GM12878 (cell line): ENCODE data around the gene AGAP1. TPM values are rescaled to one million over a fixed set of nuclear protein-coding genes. Genes with fewer than 3 reads are reported as not detected.

Source experiments
- ATAC-seq: fragments of 200-7000 bp; cut with Tn5 transposase; 3 replicates; pipeline ENCODE4 v1.9.1; 2020; ENCODE audit warnings: mild to moderate bottlenecking, moderate library complexity
- BruUV-seq: library from RNA; stranded (reverse); fragments of 400-500 nt; replicated peaks from 2 replicates; lab custom pipeline; 2021; lab: Mats Ljungman, UMichigan
- CTCF ChIA-PET: fragments of 300-600 bp; sonication (Branson Sonifier 250); formaldehyde crosslinking; extraction: SDS; loops from one replicate; lab custom pipeline; 2021; ENCODE audit warnings: inconsistent platforms; lab: Yijun Ruan, JAX
- POLR2A ChIA-PET: fragments of 350-600 bp; formaldehyde crosslinking; extraction: SDS; loops from one replicate; lab custom pipeline; 2021; ENCODE audit warnings: inconsistent platforms; lab: Charles Lee
- RAD21 ChIA-PET: fragments of 300-600 bp; sonication (Branson Sonifier 250); formaldehyde crosslinking; loops from one replicate; lab custom pipeline; 2023; ENCODE audit warnings: antibody characterized with exemption; ENCODE audit not compliant: unreplicated experiment; lab: Charles Lee
- SMC1A ChIA-PET: fragments of 300-600 bp; sonication (Branson Sonifier 250); formaldehyde crosslinking; loops from one replicate; lab custom pipeline; 2023; ENCODE audit not compliant: unreplicated experiment, uncharacterized antibody; lab: Charles Lee
- DNase-seq: peaks from one replicate; pipeline ENCODE4 v3.0.0-alpha.2; 2011; ENCODE audit warnings: low read depth, low spot score
- FAIRE-seq: peaks from 3 replicates; lab custom pipeline; 2011; peaks lifted over from hg19 to GRCh38; lab: Jason Lieb, UNC
- H2AFZ ChIP-seq: 2 replicates; pipeline ENCODE4 v1.6.0; 2011; ENCODE audit warnings: low read depth, low read length, control low read depth; ENCODE audit not compliant: control insufficient read depth
- H3K27ac ChIP-seq: 2 replicates; pipeline ENCODE4 v1.5.1; 2011; ENCODE audit warnings: control low read depth; ENCODE audit not compliant: control insufficient read depth, insufficient read depth
- H3K27me3 ChIP-seq, 2 experiments: replicated peaks in 1 of 2; 2 replicates each; pipeline versions ENCODE4 v1.6.0 to v1.6.1; 2011; ENCODE audit warnings: low read length in 1 of 2; ENCODE audit not compliant: control insufficient read depth in 2 of 2, insufficient read depth in 2 of 2
- H3K36me3 ChIP-seq, 2 experiments: 2 replicates each; pipeline ENCODE4 v1.5.1; 2011; ENCODE audit warnings: low read length in 1 of 2; ENCODE audit not compliant: control insufficient read depth in 2 of 2, insufficient read depth in 2 of 2
- H3K4me1 ChIP-seq: 2 replicates; pipeline ENCODE4 v1.6.1; 2011; ENCODE audit warnings: mild to moderate bottlenecking, low read length, moderate library complexity, mixed read lengths; ENCODE audit not compliant: control insufficient read depth, insufficient read depth
- H3K4me2 ChIP-seq: 2 replicates; pipeline ENCODE4 v1.6.0; 2011; ENCODE audit warnings: control low read depth; ENCODE audit not compliant: control insufficient read depth, insufficient read depth
- H3K4me3 ChIP-seq: fragments of 200-600 bp; sonication (generic); 2 replicates; pipeline ENCODE4 v1.5.1; 2016
- H3K79me2 ChIP-seq: 2 replicates; pipeline ENCODE4 v1.6.0; 2011; ENCODE audit warnings: low read length; ENCODE audit not compliant: control insufficient read depth, insufficient read depth
- H3K9ac ChIP-seq: 2 replicates; pipeline ENCODE4 v1.8.0; 2011; ENCODE audit warnings: low read length, control low read depth, mixed read lengths; ENCODE audit not compliant: control insufficient read depth, insufficient read depth
- H3K9me3 ChIP-seq: replicated peaks from 3 replicates; pipeline ENCODE4 v1.5.1; 2011; ENCODE audit warnings: mild to moderate bottlenecking, low read length; ENCODE audit not compliant: control insufficient read depth, insufficient read depth
- H4K20me1 ChIP-seq: 2 replicates; pipeline ENCODE4 v1.6.0; 2011; ENCODE audit not compliant: control insufficient read depth, insufficient read depth
- ATF3 ChIP-seq: IDR thresholded peaks from 2 replicates; pipeline ENCODE4 v1.6.1; 2011; ENCODE audit warnings: low read depth, mild to moderate bottlenecking, low read length, moderate library complexity, borderline replicate concordance; ENCODE audit errors: extremely low read depth
- ZBTB11 ChIP-seq: fragments of 450-650 bp; formaldehyde crosslinking; IDR thresholded peaks from 2 replicates; pipeline ENCODE4 v1.5.0; 2022; ENCODE audit warnings: mild to moderate bottlenecking, missing genetic modification characterization
- whole genome bisulfite sequencing: methylation state at CpG from one replicate; pipeline ENCODE4 v1.1.6; 2016; ENCODE audit warnings: low lambda C conversion rate; ENCODE audit not compliant: insufficient replicate concordance, insufficient coverage; ENCODE audit errors: missing lambda C conversion rate; 5-methylcytosine and 5-hydroxymethylcytosine counted together
- in situ Hi-C: fragments of 300-500 bp; cut with MboI; formaldehyde crosslinking; loops from 9 replicates; pipeline ENCODE4 v1.14.3; 2018; ENCODE audit warnings: mixed read lengths
- intact Hi-C: fragments of 100-400 bp; cut with micrococcal nuclease; formaldehyde crosslinking; loops from one replicate; pipeline ENCODE4 v1.14.2; 2022; ENCODE audit not compliant: unreplicated experiment
- polyA plus RNA-seq, 11 experiments: library from polyadenylated mRNA; depleted of rRNA in 4 of 11; unstranded in 6 of 11; stranded (reverse) in 5 of 11; fragments of >200 nt; fragmentation: Nextera tagmentation in 4 of 11; fragmentation: Illumina TruSeq in 1 of 11; extraction: Ambion mirVana in 4 of 11; extraction: Trizol in 1 of 11; gene quantifications; 1 replicate in 1 of 11; 2 replicates in 10 of 11; pipeline versions ENCODE4 v1.2.1 to v1.2.3, GENCODE V29; 2011 to 2016; ENCODE audit warnings: inconsistent platforms in 2 of 11, missing spikeins in 2 of 11, low read depth in 1 of 11
- total RNA-seq, 4 experiments: library from RNA; depleted of rRNA in 3 of 4; stranded (reverse); fragments of >200 nt in 3 of 4; fragmentation: Illumina TruSeq in 1 of 4; extraction: Trizol in 1 of 4; gene quantifications; 2 replicates each; pipeline versions ENCODE4 v1.2.1 to v1.2.3, GENCODE V29; 2013 to 2021

Gene AGAP1
- total and polyA plus RNA-seq, 10 of the 15 experiments (the other 5 are each of a cell fraction or from before 2014, with no cell fraction given) = 0.05 to 0.15 (median 0.06) TPM; not detected in 7

GRCh38 chr2:235627682-235628081 is 133.8 kb downstream of the AGAP1 start (continued):
- no peak for TF ChIP-seq ZBTB11 (CRISPR knock-in tag)

- no peaks in the 10 kb centered on the region for H3K36me3 ChIP-seq
- in situ Hi-C loops (no loop called here), intact Hi-C loops (no loop called here)
- H3K9me3 ChIP-seq = no peaks in the 10 kb centered on the region
- no peak for TF ChIP-seq ATF3
- no peak overlapping the region for H2AFZ ChIP-seq
- no peaks in the 10 kb centered on the region for H3K4me1 ChIP-seq
- no peak overlapping the region for H3K4me3 ChIP-seq
- no peak overlapping the region for H3K4me2 ChIP-seq
- WGBS = 33% methylated on average over 21 of the region's 21 CpGs
- no TSS peak for BruUV-seq
- H3K27ac ChIP-seq = no peak overlapping the region
- no peaks in the 10 kb centered on the region for H3K79me2 ChIP-seq
- ChIA-PET CTCF (no interaction called here), SMC1A (no interaction called here), RAD21 (no interaction called here), POLR2A (no interaction called here)
- ATAC-seq = no peak
- H4K20me1 ChIP-seq = no peaks in the 10 kb centered on the region
- no peak for DNase-seq
- FAIRE-seq = no peak
- H3K9ac ChIP-seq = no peak overlapping the region
- no peaks in the 10 kb centered on the region; a peak in 1 of 4 replicates for H3K27me3 ChIP-seq
Measured at GRCh38 chr2:235630718-235631296, 137.0 kb downstream of the AGAP1 start.
